ENCODE data around the gene GORASP2. TPM values are rescaled to one million over a fixed set of nuclear protein-coding genes. Genes with fewer than 3 reads are reported as not detected.
A peak's percentile ranks its signal among the peaks of the same experiment; 100 is the strongest.
"Not testable (repeated sequence)": the region's sequence is repeated elsewhere in the genome, so short reads cannot be mapped to it uniquely, and the experiment has no call there.

GORASP2 gene
- total RNA-seq (2014; rRNA removed), result 54.5 and 55.9 TPM in 2 replicates
- 67.8 TPM for polyA plus RNA-seq (2012)

DNA sequence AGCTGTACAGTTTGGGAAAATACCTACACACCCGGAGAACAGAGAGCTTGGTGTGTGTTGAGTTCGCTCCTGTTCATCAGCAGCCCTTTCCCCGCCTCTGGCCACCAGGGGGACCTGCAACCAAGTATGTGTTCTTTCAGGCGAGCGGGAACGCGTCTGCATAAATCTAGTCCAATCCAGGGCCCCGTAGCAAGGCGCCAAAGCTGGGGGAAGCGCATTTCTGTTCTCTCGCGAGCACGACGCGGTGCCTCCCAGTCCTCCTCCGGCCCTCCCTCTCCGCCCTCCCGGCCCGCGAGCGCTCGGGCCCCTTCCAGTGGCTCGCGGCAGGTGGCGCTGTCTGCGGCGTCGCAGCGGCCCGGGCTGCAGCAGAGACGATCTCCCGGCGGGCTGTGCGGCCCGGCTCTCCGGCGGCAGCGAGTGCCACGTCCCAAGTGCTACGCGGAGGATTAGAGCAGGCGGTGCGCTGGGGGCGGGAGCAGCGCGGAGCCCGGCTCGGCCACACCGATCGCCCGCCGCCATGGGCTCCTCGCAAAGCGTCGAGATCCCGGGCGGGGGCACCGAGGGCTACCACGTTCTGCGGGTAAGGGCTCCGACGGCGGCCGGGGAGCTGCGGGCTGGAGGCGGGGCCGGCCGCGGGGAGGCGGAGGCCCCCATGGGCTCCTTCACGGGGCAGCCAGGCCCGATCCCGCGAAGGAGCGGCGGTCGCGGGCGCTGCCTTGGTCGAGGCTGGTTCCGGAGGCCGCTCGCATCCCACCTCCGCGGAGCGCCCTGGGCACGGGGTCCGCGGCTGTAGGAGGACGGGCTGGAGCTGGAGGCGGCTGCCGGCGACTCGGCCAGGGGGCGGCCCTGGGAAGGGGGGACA, at the start of gene GORASP2:
GORASP2 (plus strand) TSS at position 430 of the 862 bp plus-strand sequence; CDS start at position 518, 88 bp downstream.
- DNase-seq (ENCODE audit: low read depth), result peak; percentile 99

DNA sequence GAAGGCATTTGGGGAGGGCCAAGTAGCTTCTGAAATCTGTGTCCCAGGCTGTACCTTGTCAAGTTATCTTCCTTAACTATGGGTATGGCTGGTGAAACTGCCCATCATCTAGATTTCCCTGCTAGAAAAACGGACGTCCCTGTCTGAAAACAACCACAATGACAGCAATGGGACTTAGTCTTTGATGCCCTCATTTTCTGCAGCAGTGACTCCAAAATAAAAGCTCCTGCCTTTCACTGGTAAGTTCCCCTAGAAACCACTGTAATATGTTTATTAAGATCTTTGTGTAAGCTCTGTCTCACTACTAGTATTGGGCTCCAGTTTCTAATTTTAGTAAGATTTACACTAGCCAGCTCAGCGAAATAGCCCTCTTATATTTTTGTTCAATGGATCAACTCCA, 47.2 kb upstream of the GORASP2 start:
- DNase-seq (ENCODE audit: low read depth), result no peak

DNA sequence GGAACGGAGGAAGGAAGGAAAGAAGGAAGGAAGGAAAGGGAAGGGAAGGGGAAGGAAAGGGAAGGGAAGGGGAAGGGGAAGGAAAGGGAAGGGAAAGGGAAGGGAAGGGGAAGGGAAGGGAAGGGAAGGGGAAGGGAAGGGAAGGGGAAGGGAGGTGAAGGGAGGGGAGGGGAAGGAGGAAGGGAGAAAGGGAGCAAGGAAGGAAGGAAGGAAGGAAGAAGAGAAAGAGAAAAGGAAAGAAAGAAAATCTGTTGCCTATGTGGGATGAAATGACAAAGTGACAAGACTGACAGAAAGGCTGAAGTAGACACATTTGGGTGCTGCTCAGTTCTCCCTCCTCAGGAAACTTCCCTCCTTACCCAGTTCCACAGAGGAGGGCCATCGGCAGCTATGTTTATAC, 46.3 kb upstream of the GORASP2 start:
- DNase-seq (ENCODE audit: low read depth), result no peak

GRCh38 chr2:170883683-170884082, 45.4 kb upstream of the GORASP2 start:
- DNase-seq (ENCODE audit: low read depth), result peak; percentile 7

- DNase-seq (ENCODE audit: low read depth), result peak; percentile 47
These were observed 43.8 kb upstream of the GORASP2 start for GRCh38 chr2:170885130-170885791.

GRCh38 chr2:170886386-170886785, 42.7 kb upstream of the GORASP2 start:
- peak; percentile 92 for DNase-seq (ENCODE audit: low read depth)

- DNase-seq (ENCODE audit: low read depth), result peak; percentile 10
These were observed 41.6 kb upstream of the GORASP2 start for GRCh38 chr2:170887496-170887895.

DNA sequence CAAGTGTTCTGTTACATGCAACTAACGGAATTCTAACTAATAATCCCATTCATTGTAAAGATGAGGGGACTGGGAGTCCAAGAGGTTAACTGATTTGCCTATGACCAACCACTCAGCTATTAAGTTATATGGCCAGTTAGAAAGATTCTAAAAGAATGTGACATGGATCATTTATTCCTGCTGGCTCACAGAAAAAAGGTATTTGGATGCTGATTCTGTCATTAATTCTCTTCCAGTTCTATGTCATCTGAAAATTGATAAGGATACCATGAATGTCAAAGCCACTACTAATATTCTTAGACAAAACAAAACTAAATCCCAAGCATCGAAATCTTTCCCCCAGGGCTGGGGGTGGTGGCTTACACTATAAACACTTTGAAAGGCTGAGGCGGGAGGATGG, 41.2 kb upstream of the GORASP2 start:
- DNase-seq (ENCODE audit: low read depth), result no peak

DNA sequence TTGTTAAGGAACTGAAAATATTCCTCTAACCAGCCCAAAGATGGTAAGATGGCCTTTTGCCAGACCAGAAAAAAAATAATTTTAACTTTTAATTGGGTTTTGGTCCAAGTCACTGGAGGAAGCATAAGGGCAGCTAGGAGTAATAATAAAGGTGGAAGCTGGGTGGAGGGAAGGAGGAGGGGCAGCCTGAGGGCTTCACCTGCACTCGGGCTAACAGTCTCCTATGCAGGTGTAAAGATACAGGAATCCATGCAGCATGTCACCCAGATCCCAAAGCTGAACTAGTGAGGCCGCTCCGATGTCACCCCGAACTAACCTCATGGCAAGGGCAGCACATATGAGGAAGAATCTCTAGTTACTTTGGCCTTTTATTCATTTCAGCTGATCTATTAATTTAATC, 37.2 kb upstream of the GORASP2 start:
- no peak for DNase-seq (ENCODE audit: low read depth)

DNA sequence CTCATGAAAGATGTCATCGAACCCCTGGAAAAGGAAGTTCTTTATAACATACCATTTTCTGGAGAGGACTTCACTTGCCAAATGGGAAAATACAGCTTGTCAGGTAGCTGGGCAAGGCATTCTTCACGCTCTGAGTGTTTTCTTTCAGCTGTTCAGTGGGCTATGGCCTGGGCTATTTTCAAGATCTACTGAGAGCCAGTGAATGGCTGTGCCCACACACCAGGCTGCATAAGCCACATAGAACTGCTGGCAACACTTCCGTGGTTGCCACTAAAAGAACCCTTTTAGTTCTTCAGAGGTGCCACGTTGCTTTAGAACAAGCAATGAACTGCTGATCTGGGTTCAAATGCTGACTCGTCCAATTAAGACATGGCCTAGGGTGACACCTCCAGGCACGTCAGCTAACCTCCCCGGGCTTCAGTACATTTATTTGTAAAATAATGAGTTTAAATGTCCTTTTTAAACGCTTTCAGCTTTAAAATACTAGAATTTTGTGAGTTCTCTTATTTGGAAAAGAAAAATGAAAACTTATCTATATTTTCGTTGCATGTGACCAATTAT, 36.6 kb upstream of the GORASP2 start:
- DNase-seq (ENCODE audit: low read depth), result peak; percentile 13

GRCh38 chr2:170895023-170895757, 33.9 kb upstream of the GORASP2 start:
- DNase-seq (ENCODE audit: low read depth), result peak; percentile 70

- no peak for DNase-seq (ENCODE audit: low read depth)
These were observed 32.4 kb upstream of the GORASP2 start for GRCh38 chr2:170896622-170897021.

DNA sequence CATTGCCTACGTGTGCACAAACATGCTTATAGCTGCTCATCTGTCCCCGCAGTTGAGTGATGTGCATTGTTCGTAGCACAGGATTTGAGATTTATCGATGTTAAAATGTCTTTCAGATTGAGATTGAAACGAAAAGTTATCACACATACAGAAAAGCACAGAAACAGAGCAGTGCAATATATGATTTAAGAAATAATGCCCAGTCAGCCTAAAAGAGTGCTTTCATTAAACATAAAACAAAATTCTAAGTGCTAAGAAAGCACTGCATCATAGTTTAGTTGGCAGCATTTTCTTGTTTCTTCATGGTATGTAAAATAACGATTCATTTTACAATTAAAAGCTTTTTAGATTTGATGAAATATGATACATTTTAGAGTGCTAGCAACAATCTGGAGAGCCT, 31.9 kb upstream of the GORASP2 start:
- DNase-seq (ENCODE audit: low read depth), result no peak

DNA sequence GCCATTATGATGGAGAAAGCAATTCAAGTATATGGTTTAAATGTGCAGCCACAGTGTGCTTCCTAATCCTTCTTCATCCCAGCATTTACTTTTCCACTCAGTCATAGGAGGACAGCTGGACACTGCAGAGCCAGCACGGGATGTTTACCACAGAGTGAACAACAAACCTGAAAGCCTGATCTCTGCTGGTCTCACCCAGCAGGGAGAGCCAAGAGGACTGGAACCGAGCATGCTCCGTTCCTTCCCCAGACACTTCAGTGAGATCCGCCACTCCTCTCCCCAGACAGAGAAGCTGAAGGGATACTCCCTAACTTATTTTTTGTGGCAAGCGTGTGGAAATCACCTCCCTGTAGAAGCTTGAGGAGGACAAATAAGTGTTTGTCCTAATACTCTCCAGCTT, 23.2 kb upstream of the GORASP2 start:
- peak; percentile 10 for DNase-seq (ENCODE audit: low read depth)

DNA sequence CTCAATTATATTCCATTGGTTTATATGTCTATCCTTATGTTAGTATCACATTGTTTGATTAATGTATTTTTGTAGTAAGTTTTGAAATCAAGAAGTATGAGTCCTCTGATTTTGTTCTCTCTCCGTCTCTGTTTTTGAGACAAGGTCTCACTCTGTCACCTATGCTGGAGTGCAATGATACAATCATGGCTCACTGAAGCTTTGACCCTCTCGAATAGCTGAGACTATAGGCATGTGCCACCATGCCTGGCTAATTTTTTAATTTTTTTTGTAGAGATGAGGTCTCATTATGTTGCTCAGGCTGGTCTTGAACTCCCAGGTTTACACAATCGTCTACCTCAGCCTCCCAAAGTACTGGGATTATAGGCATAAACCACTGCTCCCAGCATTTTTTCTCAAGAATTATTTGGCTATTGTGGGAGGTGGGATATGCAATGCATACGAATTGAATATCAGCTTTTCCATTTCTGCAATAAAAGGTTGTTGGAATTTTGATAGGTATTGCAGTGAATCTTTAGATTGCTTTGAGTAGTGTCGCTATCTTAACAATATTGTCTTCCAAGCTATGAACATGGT, 17.7 kb upstream of the GORASP2 start:
- no peak for DNase-seq (ENCODE audit: low read depth)

DNA sequence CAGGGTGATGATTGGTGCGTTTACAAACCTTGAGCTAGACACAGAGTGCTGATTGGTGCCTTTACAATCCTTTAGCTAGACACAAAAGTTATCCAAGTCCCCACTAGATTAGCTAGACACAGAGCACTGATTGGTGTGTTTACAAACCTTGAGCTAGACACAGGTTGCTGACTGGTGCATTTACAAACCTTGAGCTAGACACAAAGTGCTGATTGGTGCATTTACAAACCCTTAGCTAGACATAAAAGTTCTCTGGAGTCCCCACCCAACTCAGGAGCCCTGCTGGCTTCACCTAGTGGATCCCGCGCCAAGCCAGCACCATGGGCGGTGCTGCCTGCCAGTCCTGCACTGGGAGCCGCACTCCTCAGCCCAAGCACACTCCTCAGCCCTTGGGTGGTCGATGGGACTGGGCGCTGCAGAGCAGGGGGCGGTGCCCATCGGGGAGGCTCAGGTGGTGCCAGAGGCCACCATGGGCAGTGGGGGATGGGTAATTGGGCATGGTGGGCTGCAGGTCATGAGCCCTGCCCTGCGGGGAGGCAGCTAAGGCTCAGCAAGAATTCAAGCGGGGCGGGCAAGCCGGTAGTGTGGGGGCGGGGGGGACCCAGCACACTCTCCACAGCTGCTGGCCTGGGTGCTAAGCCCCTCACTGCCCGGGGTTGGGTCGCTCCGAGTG, 13.9 kb upstream of the GORASP2 start:
- DNase-seq (ENCODE audit: low read depth), result not testable (repeated sequence)

DNA sequence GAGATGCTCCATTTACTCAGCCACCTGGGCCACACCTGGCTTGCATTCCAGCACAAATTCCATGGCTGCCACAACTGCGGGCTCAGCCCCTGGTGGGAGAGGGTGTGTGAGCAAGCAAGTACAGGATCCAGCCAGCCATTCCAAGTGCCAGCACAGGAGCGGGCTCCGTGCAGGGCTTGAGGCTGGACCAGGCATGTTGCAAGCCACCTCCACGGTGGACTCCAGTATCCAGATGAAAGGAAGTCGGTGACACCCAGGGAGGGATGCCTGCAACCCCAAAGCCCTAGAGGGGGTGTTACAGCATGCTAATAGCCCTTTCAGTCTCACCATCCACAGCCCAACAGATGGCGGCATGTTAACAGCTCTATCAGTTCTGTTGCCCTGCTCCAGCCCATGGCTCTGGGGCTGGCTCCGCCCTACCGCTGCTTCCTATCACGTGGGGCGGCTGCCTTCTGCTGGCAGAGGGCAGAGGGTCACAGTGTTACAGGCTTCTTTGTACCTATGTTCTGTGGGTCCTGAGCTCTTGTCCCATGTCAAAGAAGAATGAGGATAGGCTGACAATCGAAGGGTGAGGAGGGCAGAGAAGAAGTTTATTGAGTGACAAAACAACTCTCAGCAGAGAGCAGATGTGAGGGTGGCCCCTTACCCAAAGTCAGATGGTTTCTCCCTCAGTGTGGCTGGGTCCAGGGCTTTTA, 11.7 kb upstream of the GORASP2 start:
- DNase-seq (ENCODE audit: low read depth), result no peak

DNA sequence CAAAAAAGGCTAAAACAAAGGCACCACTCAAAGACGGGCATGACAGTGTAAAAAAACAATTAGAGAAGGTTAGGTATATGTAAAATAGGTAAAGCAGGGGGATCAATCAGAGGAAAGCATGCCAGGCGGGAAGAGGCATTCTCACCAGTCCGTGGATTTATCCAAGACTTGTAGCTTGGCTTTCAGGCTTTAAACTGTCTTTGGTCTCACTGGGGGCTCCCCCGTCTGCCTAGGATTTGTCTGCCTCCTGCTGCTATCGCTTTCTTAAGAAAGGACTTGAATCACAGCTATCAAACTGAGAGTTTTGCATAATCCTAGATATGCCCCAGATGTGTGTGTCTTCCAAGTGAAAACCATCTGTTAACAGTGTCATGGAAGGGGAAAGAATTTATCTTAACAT, 11.1 kb upstream of the GORASP2 start:
- DNase-seq (ENCODE audit: low read depth), result no peak

GRCh38 chr2:170921873-170922272, 7.2 kb upstream of the GORASP2 start:
- DNase-seq (ENCODE audit: low read depth), result not testable (repeated sequence)

All from LHCN-M2 (cell line).